PFSK-1 (cell line): ENCODE measurements around the gene TUBB3.

ENCODE experiments used
- FOXP2 ChIP-seq: optimal IDR thresholded peaks from 2 replicates; pipeline ENCODE3; 2011; ENCODE audit warnings: borderline replicate concordance, control low read depth, inconsistent platforms; ENCODE audit not compliant: insufficient read depth; ENCODE audit errors: extremely low read length, extremely low read depth
- POLR2AphosphoS5 ChIP-seq: IDR thresholded peaks from 2 replicates; pipeline ENCODE4 v1.6.1; 2012; ENCODE audit warnings: low read depth, mild to moderate bottlenecking, control low read depth, low read length, moderate library complexity
- REST ChIP-seq, 2 experiments: IDR thresholded peaks; 2 replicates each; pipeline versions ENCODE4 v1.6.1 to v1.8.0; 2011 to 2012; ENCODE audit warnings: low read depth in 2 of 2, low read length in 2 of 2, control low read depth in 1 of 2, inconsistent platforms in 1 of 2, mild to moderate bottlenecking in 1 of 2, moderate library complexity in 1 of 2; ENCODE audit not compliant: insufficient read depth in 1 of 2
- SIN3A ChIP-seq: IDR thresholded peaks from 2 replicates; pipeline ENCODE4 v1.6.1; 2012; ENCODE audit warnings: mild to moderate bottlenecking, low read length, moderate library complexity, borderline replicate concordance; ENCODE audit not compliant: insufficient read depth
- TAF1 ChIP-seq: IDR thresholded peaks from 2 replicates; pipeline ENCODE4 v1.6.1; 2012; ENCODE audit warnings: low read length, control low read depth, borderline replicate concordance; ENCODE audit not compliant: insufficient read depth

TUBB3 gene

GRCh38 chr16:89923640-89924296, 626 bp downstream of the TUBB3 start:
- TF ChIP-seq POLR2AphosphoS5 (no peak), FOXP2 (no peak), TAF1 (no peak), SIN3A (no peak), REST (IDR thresholded peaks at IDR 0.05; ENCODE audit: insufficient read depth in 1 of 2, low read depth in 2 of 2, low read length in 2 of 2) (no peak)

- TF ChIP-seq TAF1 (no peak), REST (IDR thresholded peaks at IDR 0.05; ENCODE audit: insufficient read depth in 1 of 2, low read depth in 2 of 2, low read length in 2 of 2) (peak; percentile 80 to 91)
Observed at GRCh38 chr16:89924297-89924924, 1.3 kb downstream of the TUBB3 start.

GRCh38 chr16:89924925-89925307, 1.8 kb downstream of the TUBB3 start:
- no peak for TF ChIP-seq TAF1
- no peak for TF ChIP-seq FOXP2
- no peak for TF ChIP-seq POLR2AphosphoS5
- TF ChIP-seq REST (IDR thresholded peaks at IDR 0.05; ENCODE audit: insufficient read depth in 1 of 2, low read depth in 2 of 2, low read length in 2 of 2): no peak
- TF ChIP-seq SIN3A: no peak

GRCh38 chr16:89925596-89926079, 2.5 kb downstream of the TUBB3 start:
- no peak for TF ChIP-seq REST (IDR thresholded peaks at IDR 0.05; ENCODE audit: insufficient read depth in 1 of 2, low read depth in 2 of 2, low read length in 2 of 2)
- no peak for TF ChIP-seq TAF1
- TF ChIP-seq FOXP2: no peak
- no peak for TF ChIP-seq SIN3A
- TF ChIP-seq POLR2AphosphoS5: no peak
